Measurements from ENCODE around the gene OBP2B. TPM values are rescaled to one million over a fixed set of nuclear protein-coding genes. Genes with fewer than 3 reads are reported as not detected.
"Not testable (repeated sequence)": the region's sequence is repeated elsewhere in the genome, so short reads cannot be mapped to it uniquely, and the experiment has no call there.

Gene OBP2B
- total RNA-seq, 1 experiment from 2014 or later = not detected

GRCh38 chr9:133207540-133208170, 1.4 kb downstream of the OBP2B start:
- TF ChIP-seq EZH2 (IDR thresholded peaks at IDR 0.05; ENCODE audit: low read depth) = no peak
- TF ChIP-seq, protein P1, sequence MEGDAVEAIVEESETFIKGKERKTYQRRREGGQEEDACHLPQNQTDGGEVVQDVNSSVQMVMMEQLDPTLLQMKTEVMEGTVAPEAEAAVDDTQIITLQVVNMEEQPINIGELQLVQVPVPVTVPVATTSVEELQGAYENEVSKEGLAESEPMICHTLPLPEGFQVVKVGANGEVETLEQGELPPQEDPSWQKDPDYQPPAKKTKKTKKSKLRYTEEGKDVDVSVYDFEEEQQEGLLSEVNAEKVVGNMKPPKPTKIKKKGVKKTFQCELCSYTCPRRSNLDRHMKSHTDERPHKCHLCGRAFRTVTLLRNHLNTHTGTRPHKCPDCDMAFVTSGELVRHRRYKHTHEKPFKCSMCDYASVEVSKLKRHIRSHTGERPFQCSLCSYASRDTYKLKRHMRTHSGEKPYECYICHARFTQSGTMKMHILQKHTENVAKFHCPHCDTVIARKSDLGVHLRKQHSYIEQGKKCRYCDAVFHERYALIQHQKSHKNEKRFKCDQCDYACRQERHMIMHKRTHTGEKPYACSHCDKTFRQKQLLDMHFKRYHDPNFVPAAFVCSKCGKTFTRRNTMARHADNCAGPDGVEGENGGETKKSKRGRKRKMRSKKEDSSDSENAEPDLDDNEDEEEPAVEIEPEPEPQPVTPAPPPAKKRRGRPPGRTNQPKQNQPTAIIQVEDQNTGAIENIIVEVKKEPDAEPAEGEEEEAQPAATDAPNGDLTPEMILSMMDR (conservative IDR thresholded peaks at IDR 0.05) = no peak
- Histone ChIP-seq H4K20me1 (ENCODE audit: insufficient read depth) (no peaks in the 10 kb centered on the region), H2AFZ (no peak overlapping the region), H3F3A (ENCODE audit: insufficient read depth, low read depth) (no peaks in the 10 kb centered on the region), H3K36me3 (ENCODE audit: low read depth) (no peaks in the 10 kb centered on the region), H3K79me2 (ENCODE audit: low read depth) (no peaks in the 10 kb centered on the region), H3K4me1 (replicated peaks; ENCODE audit: insufficient read depth) (no peaks in the 10 kb centered on the region), H3K27ac (no peak overlapping the region), H3K9me2 (ENCODE audit: insufficient read depth) (no peaks in the 10 kb centered on the region), H3K27me3 (ENCODE audit: insufficient read depth, low read depth) (peaks cover 36% of the 10 kb centered on the region), H3K4me2 (no peak overlapping the region), H3K9me3 (ENCODE audit: insufficient read depth, low read depth) (no peaks in the 10 kb centered on the region), H3K4me3 (no peak overlapping the region)
- DNase-seq = no peak
- intact Hi-C loops (cut with micrococcal nuclease; ENCODE audit: unreplicated experiment) = no loop called here
- no TSS peak for BruUV-seq (replicated peaks)
- ChIA-PET CTCF (interaction anchor here (0.6 to 2.0 kb wide), 2 partner anchors 22 to 35 kb away, joined by 5 to 10 read pairs; no protein-coding TSS in a partner anchor), POLR2A (ENCODE audit: unreplicated experiment) (no interaction called here)

DNA sequence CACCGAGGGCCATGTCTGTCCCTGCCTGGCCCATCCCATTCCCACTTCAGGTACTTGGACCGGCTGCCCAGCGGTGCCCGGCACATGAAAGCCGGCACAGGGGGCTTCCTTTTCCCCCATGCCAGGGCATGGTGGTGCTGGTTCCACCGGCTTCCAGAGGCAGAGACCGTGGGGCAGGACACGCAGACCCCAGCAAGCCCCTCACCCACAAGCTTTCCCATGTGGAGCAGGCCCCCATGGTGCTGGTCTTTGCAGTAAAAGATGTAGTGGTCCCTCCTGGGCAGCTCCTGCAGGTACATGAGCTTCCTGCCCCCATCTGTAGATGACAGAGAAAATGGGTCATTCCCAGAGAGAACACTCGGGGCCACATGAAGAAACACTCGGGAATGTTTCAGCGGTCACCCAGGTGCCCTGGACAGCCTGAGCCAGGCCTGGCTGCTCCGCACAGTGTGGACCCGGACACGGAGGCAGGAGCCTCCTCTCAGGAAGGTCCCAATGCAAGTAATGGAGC, 2.0 kb downstream of the OBP2B start:
- intact Hi-C loops (cut with micrococcal nuclease; ENCODE audit: unreplicated experiment) = no loop called here
- Histone ChIP-seq H3K4me1 (replicated peaks; ENCODE audit: insufficient read depth) (no peaks in the 10 kb centered on the region), H3K4me3 (no peak overlapping the region), H4K20me1 (ENCODE audit: insufficient read depth) (no peaks in the 10 kb centered on the region), H3K9me2 (ENCODE audit: insufficient read depth) (no peaks in the 10 kb centered on the region), H3K4me2 (no peak overlapping the region), H2AFZ (no peak overlapping the region), H3K27ac (no peak overlapping the region), H3F3A (ENCODE audit: insufficient read depth, low read depth) (no peaks in the 10 kb centered on the region), H3K36me3 (ENCODE audit: low read depth) (no peaks in the 10 kb centered on the region), H3K79me2 (ENCODE audit: low read depth) (no peaks in the 10 kb centered on the region), H3K27me3 (ENCODE audit: insufficient read depth, low read depth) (peaks cover 37% of the 10 kb centered on the region), H3K9me3 (ENCODE audit: insufficient read depth, low read depth) (no peaks in the 10 kb centered on the region)
- ChIA-PET CTCF (interaction anchor here (0.6 to 2.0 kb wide), 2 partner anchors 21 to 36 kb away, joined by 5 to 10 read pairs; no protein-coding TSS in a partner anchor), POLR2A (ENCODE audit: unreplicated experiment) (no interaction called here)
- TF ChIP-seq, protein P1 (conservative IDR thresholded peaks at IDR 0.05) = no peak
- TF ChIP-seq EZH2 (IDR thresholded peaks at IDR 0.05; ENCODE audit: low read depth) = no peak
- DNase-seq = no peak
- no TSS peak for BruUV-seq (replicated peaks)

GRCh38 chr9:133205996-133206931, 2.8 kb downstream of the OBP2B start:
- H3K36me3 ChIP-seq (ENCODE audit: low read depth) = no peaks in the 10 kb centered on the region
- no peak overlapping the region for H2AFZ ChIP-seq
- DNase-seq = no peak
- H3F3A ChIP-seq (ENCODE audit: insufficient read depth, low read depth) = no peaks in the 10 kb centered on the region
- H3K27ac ChIP-seq = no peak overlapping the region
- no peaks in the 10 kb centered on the region for H4K20me1 ChIP-seq (ENCODE audit: insufficient read depth)
- no peak for TF ChIP-seq EZH2 (IDR thresholded peaks at IDR 0.05; ENCODE audit: low read depth)
- TF ChIP-seq, protein P1 (conservative IDR thresholded peaks at IDR 0.05) = no peak
- H3K27me3 ChIP-seq (ENCODE audit: insufficient read depth, low read depth) = peaks cover 43% of the 10 kb centered on the region
- no peak overlapping the region for H3K4me3 ChIP-seq
- intact Hi-C loops (cut with micrococcal nuclease; ENCODE audit: unreplicated experiment) = no loop called here
- no peaks in the 10 kb centered on the region for H3K9me2 ChIP-seq (ENCODE audit: insufficient read depth)
- no peaks in the 10 kb centered on the region for H3K79me2 ChIP-seq (ENCODE audit: low read depth)
- no TSS peak for BruUV-seq (replicated peaks)
- no peaks in the 10 kb centered on the region for H3K9me3 ChIP-seq (ENCODE audit: insufficient read depth, low read depth)
- H3K4me2 ChIP-seq = no peak overlapping the region
- no peaks in the 10 kb centered on the region for H3K4me1 ChIP-seq (replicated peaks; ENCODE audit: insufficient read depth)
- ChIA-PET POLR2A (ENCODE audit: unreplicated experiment) (no interaction called here), CTCF (interaction anchor here (2.0 kb wide), 1 partner anchor 21 kb away, joined by 10 read pairs; no protein-coding TSS in a partner anchor)

DNA sequence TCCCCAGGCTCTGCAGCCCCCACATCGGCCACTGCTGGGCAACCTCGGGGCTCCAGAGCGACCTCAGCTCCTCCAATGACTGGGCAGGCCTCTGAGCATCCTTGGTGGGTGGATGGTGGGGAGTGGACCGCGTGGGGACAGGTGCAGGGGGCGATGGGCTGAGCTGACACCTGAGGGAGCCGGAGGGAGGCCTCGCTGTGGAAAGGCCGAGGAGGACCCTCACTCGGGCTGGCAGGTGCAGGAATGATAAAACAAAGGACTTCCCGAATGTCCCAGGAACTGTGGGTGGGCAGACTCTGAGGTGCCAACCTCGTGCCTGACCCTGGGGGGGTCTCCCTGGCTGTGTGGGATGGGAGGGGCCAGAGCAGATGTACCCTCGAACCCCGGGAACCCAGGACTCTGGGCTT, 3.6 kb downstream of the OBP2B start:
- H3F3A ChIP-seq (ENCODE audit: insufficient read depth, low read depth); H3K4me3 ChIP-seq; H3K79me2 ChIP-seq (ENCODE audit: low read depth); H3K27ac ChIP-seq; H3K9me2 ChIP-seq (ENCODE audit: insufficient read depth); CTCF ChIA-PET; H3K9me3 ChIP-seq (ENCODE audit: insufficient read depth, low read depth); H4K20me1 ChIP-seq (ENCODE audit: insufficient read depth); H3K36me3 ChIP-seq (ENCODE audit: low read depth); H3K4me1 ChIP-seq (replicated peaks; ENCODE audit: insufficient read depth); BruUV-seq (replicated peaks); H3K4me2 ChIP-seq; POLR2A ChIA-PET (ENCODE audit: unreplicated experiment); DNase-seq; H2AFZ ChIP-seq; intact Hi-C loops (cut with micrococcal nuclease; ENCODE audit: unreplicated experiment): not testable (repeated sequence)
- peaks cover 51% of the 10 kb centered on the region for H3K27me3 ChIP-seq (ENCODE audit: insufficient read depth, low read depth)

Data from PC-9 (cell line).